HepG2 (cell line): Measurements from ENCODE around the gene WWC1. TPM values are rescaled to one million over a fixed set of nuclear protein-coding genes. Genes with fewer than 3 reads are reported as not detected.

Source experiments
- ATAC-seq: fragments of 200-7000 bp; cut with Tn5 transposase; 3 replicates; pipeline ENCODE4 v1.9.1; 2020; ENCODE audit warnings: mild to moderate bottlenecking, moderate library complexity
- BruUV-seq: library from RNA; stranded (reverse); fragments of 400-500 nt; replicated peaks from 2 replicates; lab custom pipeline; 2021; lab: Mats Ljungman, UMichigan
- CTCF ChIA-PET: fragments of 300-600 bp; formaldehyde crosslinking; extraction: SDS; loops from one replicate; lab custom pipeline; 2021; ENCODE audit warnings: low total read pairs, inconsistent platforms, low intra/inter-chr PET ratio; lab: Yijun Ruan, JAX
- POLR2A ChIA-PET: fragments of 350-600 bp; sonication (Branson Sonifier 250); formaldehyde crosslinking; loops from one replicate; lab custom pipeline; 2020; ENCODE audit warnings: antibody characterized with exemption, inconsistent platforms; lab: Yijun Ruan, JAX
- DNase-seq: peaks from one replicate; pipeline ENCODE4 v3.0.0-alpha.2; 2015; ENCODE audit warnings: low spot score
- FAIRE-seq: peaks from 3 replicates; lab custom pipeline; 2011; peaks lifted over from hg19 to GRCh38; lab: Jason Lieb, UNC
- H2AFZ ChIP-seq: one replicate; pipeline ENCODE4 v1.6.1; 2011; ENCODE audit warnings: low read length, inconsistent platforms
- H3K27ac ChIP-seq: fragments of 300-600 bp; 3 replicates; pipeline ENCODE4 v1.8.0; 2011; ENCODE audit warnings: mixed run types, mild to moderate bottlenecking, mixed read lengths, low read length, inconsistent platforms; ENCODE audit not compliant: insufficient read depth; ENCODE audit errors: extremely low read length
- H3K27me3 ChIP-seq, 2 experiments: fragments of 200-600 bp in 1 of 2; 2 replicates in 1 of 2; 3 replicates in 1 of 2; pipeline versions ENCODE4 v1.6.0 to v1.8.0; 2011; ENCODE audit warnings: low read length in 2 of 2, mild to moderate bottlenecking in 2 of 2, moderate library complexity in 2 of 2, inconsistent platforms in 1 of 2; ENCODE audit not compliant: insufficient read depth in 2 of 2, control insufficient read depth in 1 of 2
- H3K36me3 ChIP-seq, 2 experiments: fragments of 200-600 bp in 1 of 2; replicated peaks in 1 of 2; 2 replicates in 1 of 2; 3 replicates in 1 of 2; pipeline versions ENCODE4 v1.5.1 to v1.8.0; 2011; ENCODE audit warnings: low read length in 2 of 2, inconsistent platforms in 1 of 2; ENCODE audit not compliant: insufficient read depth in 2 of 2, control insufficient read depth in 1 of 2
- H3K4me1 ChIP-seq: 2 replicates; pipeline ENCODE4 v1.5.1; 2012; ENCODE audit warnings: low read length, inconsistent platforms; ENCODE audit not compliant: insufficient read depth
- H3K4me2 ChIP-seq: 2 replicates; pipeline ENCODE4 v1.6.0; 2011; ENCODE audit warnings: low read depth, low read length, inconsistent platforms
- H3K4me3 ChIP-seq, 3 experiments: fragments of 200-600 bp in 1 of 3; sonication (generic), shearing (Covaris generic) in 1 of 3; replicated peaks in 1 of 3; 2 replicates each; pipeline ENCODE4 v1.5.1; 2011 to 2016; ENCODE audit warnings: low read length in 3 of 3, inconsistent platforms in 2 of 3, low read depth in 2 of 3, mild to moderate bottlenecking in 2 of 3, control low read depth in 1 of 3, mixed read lengths in 1 of 3; ENCODE audit not compliant: insufficient read depth in 1 of 3
- H3K79me2 ChIP-seq: one replicate; pipeline ENCODE4 v1.6.1; 2011; ENCODE audit warnings: low read length, inconsistent platforms; ENCODE audit not compliant: insufficient read depth
- H3K9ac ChIP-seq: 2 replicates; pipeline ENCODE4 v1.6.0; 2011; ENCODE audit warnings: mild to moderate bottlenecking, low read depth, low read length, inconsistent platforms; ENCODE audit not compliant: insufficient read depth
- H3K9me3 ChIP-seq: 2 replicates; pipeline ENCODE4 v1.5.1; 2012; ENCODE audit warnings: mild to moderate bottlenecking, low read length
- H4K20me1 ChIP-seq: 2 replicates; pipeline ENCODE4 v1.6.0; 2011; ENCODE audit warnings: inconsistent platforms, mild to moderate bottlenecking, low read length, moderate library complexity; ENCODE audit not compliant: insufficient read depth
- ATAD3A ChIP-seq: sonication (generic); formaldehyde crosslinking; IDR thresholded peaks from 2 replicates; pipeline ENCODE4 v1.4.0; 2020; ENCODE audit warnings: missing genetic modification reagents
- CCDC6 ChIP-seq: sonication (generic); formaldehyde crosslinking; IDR thresholded peaks from 2 replicates; pipeline ENCODE4 v1.8.1; 2022; ENCODE audit warnings: mild to moderate bottlenecking, missing genetic modification reagents, moderate library complexity
- CTCF ChIP-seq: sonication (generic); formaldehyde crosslinking; IDR thresholded peaks from 2 replicates; pipeline ENCODE4 v1.5.0; 2020; ENCODE audit warnings: mild to moderate bottlenecking, missing genetic modification reagents, moderate library complexity
- ELK4 ChIP-seq: sonication (generic); formaldehyde crosslinking; IDR thresholded peaks from 2 replicates; pipeline ENCODE4 v1.9.0; 2021; ENCODE audit warnings: missing genetic modification reagents, borderline replicate concordance
- HNRNPLL ChIP-seq: fragments of 200-400 bp; formaldehyde crosslinking; IDR thresholded peaks from 2 replicates; pipeline ENCODE4 v1.6.1; 2017; ENCODE audit warnings: mild to moderate bottlenecking, low read depth, low read length; ENCODE audit not compliant: poor library complexity, severe bottlenecking
- HOXA7 ChIP-seq: sonication (generic); formaldehyde crosslinking; IDR thresholded peaks from 2 replicates; pipeline ENCODE4 v1.8.1; 2022; ENCODE audit warnings: mild to moderate bottlenecking, missing genetic modification reagents, moderate library complexity
- MAFF ChIP-seq: IDR thresholded peaks from 2 replicates; pipeline ENCODE4 v1.6.1; 2011; ENCODE audit warnings: low read depth, low read length, improper control_type of control experiment
- NFE2 ChIP-seq: sonication (generic); formaldehyde crosslinking; IDR thresholded peaks from 2 replicates; pipeline ENCODE4 v1.4.0; 2020; ENCODE audit warnings: missing genetic modification reagents
- POGZ ChIP-seq: sonication (generic); formaldehyde crosslinking; IDR thresholded peaks from 2 replicates; pipeline ENCODE4 v1.4.0; 2020; ENCODE audit warnings: mild to moderate bottlenecking, missing genetic modification reagents
- SOX6 ChIP-seq, 2 experiments: fragments of 450-650 bp in 1 of 2; sonication (generic) in 1 of 2; formaldehyde crosslinking in 1 of 2; IDR thresholded peaks; 2 replicates each; pipeline versions ENCODE4 v1.4.0 to v1.6.1; 2017 to 2020; ENCODE audit warnings: antibody characterized with exemption in 1 of 2, mild to moderate bottlenecking in 1 of 2, missing genetic modification reagents in 1 of 2
- ZC3H4 ChIP-seq: sonication (generic); formaldehyde crosslinking; IDR thresholded peaks from 2 replicates; pipeline ENCODE4 v1.4.0; 2020; ENCODE audit warnings: missing genetic modification reagents, borderline replicate concordance
- ZFAT ChIP-seq: sonication (generic); formaldehyde crosslinking; conservative IDR thresholded peaks from 2 replicates; pipeline ENCODE4 v1.8.1; 2023; ENCODE audit warnings: missing genetic modification reagents, inconsistent platforms
- ZNF20 ChIP-seq: sonication (generic); formaldehyde crosslinking; IDR thresholded peaks from 2 replicates; pipeline ENCODE4 v1.4.0; 2020; ENCODE audit warnings: mild to moderate bottlenecking, moderate library complexity, missing genetic modification reagents
- ZNF207 ChIP-seq: fragments of 450-650 bp; IDR thresholded peaks from 2 replicates; pipeline ENCODE4 v1.6.1; 2016; ENCODE audit warnings: antibody characterized with exemption, borderline replicate concordance
- ZNF232 ChIP-seq: sonication (generic); formaldehyde crosslinking; IDR thresholded peaks from 2 replicates; pipeline ENCODE4 v1.4.0; 2020; ENCODE audit warnings: missing genetic modification reagents, borderline replicate concordance
- ZNF317 ChIP-seq: sonication (generic); formaldehyde crosslinking; IDR thresholded peaks from 2 replicates; pipeline ENCODE4 v1.5.0; 2020; ENCODE audit warnings: mild to moderate bottlenecking, missing genetic modification reagents
- ZNF670 ChIP-seq: sonication (generic); formaldehyde crosslinking; IDR thresholded peaks from 2 replicates; pipeline ENCODE4 v1.8.0; 2022; ENCODE audit warnings: mild to moderate bottlenecking, missing genetic modification reagents, borderline replicate concordance
- ZNF674 ChIP-seq: sonication (generic); formaldehyde crosslinking; IDR thresholded peaks from 2 replicates; pipeline ENCODE4 v1.5.0; 2020; ENCODE audit warnings: low read depth, mild to moderate bottlenecking, missing genetic modification reagents
- ZNF775 ChIP-seq: sonication (generic); formaldehyde crosslinking; IDR thresholded peaks from 2 replicates; pipeline ENCODE4 v1.4.0; 2020; ENCODE audit warnings: missing genetic modification reagents, mild to moderate bottlenecking, moderate library complexity, borderline replicate concordance
- ZNF784 ChIP-seq: sonication (generic); formaldehyde crosslinking; IDR thresholded peaks from 2 replicates; pipeline ENCODE4 v1.5.1; 2020; ENCODE audit warnings: missing genetic modification reagents, mild to moderate bottlenecking, borderline replicate concordance
- WGBS: methylation state at CpG from one replicate; pipeline ENCODE4 v1.1.6; 2017; ENCODE audit warnings: low lambda C conversion rate; 5-methylcytosine and 5-hydroxymethylcytosine counted together
- in situ Hi-C: cut with HindIII; loops from 2 replicates; pipeline ENCODE4 v1.10.0; 2017; ENCODE audit warnings: low pct_unique_long_range_greater_than_20kb; ENCODE audit not compliant: extremely low pct_ligation_motif_present
- intact Hi-C: fragments of 100-400 bp; cut with micrococcal nuclease; formaldehyde crosslinking; loops from one replicate; pipeline ENCODE4 v1.10.0; 2022; ENCODE audit not compliant: unreplicated experiment
- polyA plus RNA-seq, 8 experiments: library from polyadenylated mRNA; depleted of rRNA in 3 of 8; stranded (reverse) in 7 of 8; unstranded in 1 of 8; fragments of >200 nt; fragmentation: Illumina TruSeq in 4 of 8; extraction: Trizol in 4 of 8; gene quantifications; 2 replicates each; pipeline versions ENCODE4 v1.2.1 to v1.2.3, GENCODE V29; 2011 to 2016; ENCODE audit warnings: low read depth in 4 of 8, missing spikeins in 1 of 8, mixed read lengths in 1 of 8; ENCODE audit not compliant: insufficient read depth in 1 of 8
- total RNA-seq, 5 experiments: library from RNA; depleted of rRNA; stranded (reverse); fragments of >200 nt; fragmentation: Illumina TruSeq; extraction: Trizol; gene quantifications; 2 replicates each; pipeline ENCODE4 v1.2.3, GENCODE V29; 2016; ENCODE audit warnings: low read depth in 1 of 5

Gene WWC1
- total and polyA plus RNA-seq, 2 of the 13 experiments (the other 11 are each of a cell fraction or from before 2014, with no cell fraction given): 8.3 to 17.9 TPM

GRCh38 chr5:168426864-168427172 is 135.4 kb downstream of the WWC1 start:
- peaks cover 25% of the 10 kb centered on the region for H3K4me1 ChIP-seq
- DNase-seq (no peak), FAIRE-seq (no peak), ATAC-seq (no peak)
- intact Hi-C loops (no loop called here), in situ Hi-C loops (no loop called here)
- H4K20me1 ChIP-seq: no peaks in the 10 kb centered on the region
- no peaks in the 10 kb centered on the region for H3K9me3 ChIP-seq
- no peaks in the 10 kb centered on the region for H3K27me3 ChIP-seq
- BruUV-seq: no TSS peak
- H3K27ac ChIP-seq: no peak overlapping the region
- CTCF ChIA-PET: no interaction called here
- no peak overlapping the region for H2AFZ ChIP-seq
- POLR2A ChIA-PET: no interaction called here
- 93% methylated on average over 4 of the region's 5 CpGs for WGBS
- H3K4me3 ChIP-seq: no peak overlapping the region
- TF ChIP-seq ATAD3A (CRISPR knock-in tag) (no peak), ELK4 (no peak), ZC3H4 (CRISPR knock-in tag) (no peak), ZNF317 (CRISPR knock-in tag) (no peak), ZNF207 (no peak), ZNF20 (CRISPR knock-in tag) (no peak), ZNF784 (CRISPR knock-in tag) (no peak), POGZ (CRISPR knock-in tag) (no peak), HOXA7 (CRISPR knock-in tag) (no peak), ZNF674 (CRISPR knock-in tag) (no peak), SOX6 (IDR thresholded peaks at IDR 0.05) (no peak), SOX6 (CRISPR knock-in tag; IDR thresholded peaks at IDR 0.05) (no peak), ZNF232 (CRISPR knock-in tag) (no peak), ZFAT (CRISPR knock-in tag) (no peak), NFE2 (CRISPR knock-in tag) (no peak), ZNF775 (CRISPR knock-in tag) (no peak), CCDC6 (CRISPR knock-in tag) (no peak), ZNF670 (CRISPR knock-in tag) (no peak), HNRNPLL (no peak), CTCF (CRISPR knock-in tag) (no peak), MAFF (no peak)
- H3K9ac ChIP-seq: no peak overlapping the region
- H3K79me2 ChIP-seq: no peaks in the 10 kb centered on the region
- H3K36me3 ChIP-seq: peaks cover 7 to 27% of the 10 kb centered on the region in 2 experiments; a peak in 4 of 5 replicates
- H3K4me2 ChIP-seq: no peak overlapping the region
